HepG2 (cell line): ENCODE results near the gene SERAC1. TPM values are rescaled to one million over a fixed set of nuclear protein-coding genes. Genes with fewer than 3 reads are reported as not detected.

Experiments used
- ATAC-seq: fragments of 200-7000 bp; cut with Tn5 transposase; 3 replicates; pipeline ENCODE4 v1.9.1; 2020; ENCODE audit warnings: mild to moderate bottlenecking, moderate library complexity
- BruUV-seq: library from RNA; stranded (reverse); fragments of 400-500 nt; replicated peaks from 2 replicates; lab custom pipeline; 2021; lab: Mats Ljungman, UMichigan
- CTCF ChIA-PET: fragments of 300-600 bp; formaldehyde crosslinking; extraction: SDS; loops from one replicate; lab custom pipeline; 2021; ENCODE audit warnings: low total read pairs, inconsistent platforms, low intra/inter-chr PET ratio; lab: Yijun Ruan, JAX
- POLR2A ChIA-PET: fragments of 350-600 bp; sonication (Branson Sonifier 250); formaldehyde crosslinking; loops from one replicate; lab custom pipeline; 2020; ENCODE audit warnings: antibody characterized with exemption, inconsistent platforms; lab: Yijun Ruan, JAX
- DNase-seq: peaks from one replicate; pipeline ENCODE4 v3.0.0-alpha.2; 2015; ENCODE audit warnings: low spot score
- FAIRE-seq: peaks from 3 replicates; lab custom pipeline; 2011; peaks lifted over from hg19 to GRCh38; lab: Jason Lieb, UNC
- H2AFZ ChIP-seq: one replicate; pipeline ENCODE4 v1.6.1; 2011; ENCODE audit warnings: low read length, inconsistent platforms
- H3K27ac ChIP-seq: fragments of 300-600 bp; 3 replicates; pipeline ENCODE4 v1.8.0; 2011; ENCODE audit warnings: mixed run types, mild to moderate bottlenecking, mixed read lengths, low read length, inconsistent platforms; ENCODE audit not compliant: insufficient read depth; ENCODE audit errors: extremely low read length
- H3K27me3 ChIP-seq, 2 experiments: fragments of 200-600 bp in 1 of 2; 2 replicates in 1 of 2; 3 replicates in 1 of 2; pipeline versions ENCODE4 v1.6.0 to v1.8.0; 2011; ENCODE audit warnings: low read length in 2 of 2, mild to moderate bottlenecking in 2 of 2, moderate library complexity in 2 of 2, inconsistent platforms in 1 of 2; ENCODE audit not compliant: insufficient read depth in 2 of 2, control insufficient read depth in 1 of 2
- H3K36me3 ChIP-seq, 2 experiments: fragments of 200-600 bp in 1 of 2; replicated peaks in 1 of 2; 2 replicates in 1 of 2; 3 replicates in 1 of 2; pipeline versions ENCODE4 v1.5.1 to v1.8.0; 2011; ENCODE audit warnings: low read length in 2 of 2, inconsistent platforms in 1 of 2; ENCODE audit not compliant: insufficient read depth in 2 of 2, control insufficient read depth in 1 of 2
- H3K4me1 ChIP-seq: 2 replicates; pipeline ENCODE4 v1.5.1; 2012; ENCODE audit warnings: low read length, inconsistent platforms; ENCODE audit not compliant: insufficient read depth
- H3K4me2 ChIP-seq: 2 replicates; pipeline ENCODE4 v1.6.0; 2011; ENCODE audit warnings: low read depth, low read length, inconsistent platforms
- H3K4me3 ChIP-seq, 3 experiments: fragments of 200-600 bp in 1 of 3; sonication (generic), shearing (Covaris generic) in 1 of 3; replicated peaks in 1 of 3; 2 replicates each; pipeline ENCODE4 v1.5.1; 2011 to 2016; ENCODE audit warnings: low read length in 3 of 3, inconsistent platforms in 2 of 3, low read depth in 2 of 3, mild to moderate bottlenecking in 2 of 3, control low read depth in 1 of 3, mixed read lengths in 1 of 3; ENCODE audit not compliant: insufficient read depth in 1 of 3
- H3K79me2 ChIP-seq: one replicate; pipeline ENCODE4 v1.6.1; 2011; ENCODE audit warnings: low read length, inconsistent platforms; ENCODE audit not compliant: insufficient read depth
- H3K9ac ChIP-seq: 2 replicates; pipeline ENCODE4 v1.6.0; 2011; ENCODE audit warnings: mild to moderate bottlenecking, low read depth, low read length, inconsistent platforms; ENCODE audit not compliant: insufficient read depth
- H3K9me3 ChIP-seq: 2 replicates; pipeline ENCODE4 v1.5.1; 2012; ENCODE audit warnings: mild to moderate bottlenecking, low read length
- H4K20me1 ChIP-seq: 2 replicates; pipeline ENCODE4 v1.6.0; 2011; ENCODE audit warnings: inconsistent platforms, mild to moderate bottlenecking, low read length, moderate library complexity; ENCODE audit not compliant: insufficient read depth
- CEBPZ ChIP-seq: IDR thresholded peaks from 2 replicates; pipeline ENCODE4 v1.6.1; 2012; ENCODE audit warnings: low read length, improper control_type of control experiment
- EP300 ChIP-seq, 3 experiments: sonication (generic) in 1 of 3; formaldehyde crosslinking in 1 of 3; IDR thresholded peaks; 2 replicates each; pipeline versions ENCODE4 v1.5.1 to v1.6.1; 2011 to 2020; ENCODE audit warnings: low read depth in 2 of 3, low read length in 2 of 3, borderline replicate concordance in 1 of 3, improper control_type of control experiment in 1 of 3, mild to moderate bottlenecking in 1 of 3, missing genetic modification reagents in 1 of 3, moderate library complexity in 1 of 3
- GATA4 ChIP-seq: sonication (generic); IDR thresholded peaks from 2 replicates; pipeline ENCODE4 v1.6.1; 2016; ENCODE audit warnings: antibody characterized with exemption, low read depth, borderline replicate concordance
- KAT2B ChIP-seq: fragments of 150-350 bp; IDR thresholded peaks from 2 replicates; pipeline ENCODE4 v1.6.1; 2014; ENCODE audit warnings: low read depth, low read length, borderline replicate concordance
- KAT7 ChIP-seq: IDR thresholded peaks from 2 replicates; pipeline ENCODE4 v1.6.1; 2018; ENCODE audit warnings: borderline replicate concordance, missing compliant biosample characterization
- MTF1 ChIP-seq: sonication (generic); formaldehyde crosslinking; IDR thresholded peaks from 2 replicates; pipeline ENCODE4 v1.5.0; 2020; ENCODE audit warnings: missing genetic modification reagents
- MZF1 ChIP-seq: sonication (generic); formaldehyde crosslinking; IDR thresholded peaks from 2 replicates; pipeline ENCODE4 v1.8.1; 2023; ENCODE audit warnings: mild to moderate bottlenecking, missing genetic modification reagents, borderline replicate concordance
- RFXANK ChIP-seq: IDR thresholded peaks from 2 replicates; pipeline ENCODE4 v1.6.1; 2016
- RNF2 ChIP-seq: fragments of 450-650 bp; conservative IDR thresholded peaks from 2 replicates; pipeline ENCODE4 v1.6.1; 2016; ENCODE audit warnings: low read depth
- SALL2 ChIP-seq: sonication (generic); formaldehyde crosslinking; IDR thresholded peaks from 2 replicates; pipeline ENCODE4 v1.8.1; 2023; ENCODE audit warnings: mild to moderate bottlenecking, missing genetic modification reagents, inconsistent platforms
- SCMH1 ChIP-seq: sonication (generic); formaldehyde crosslinking; IDR thresholded peaks from 2 replicates; pipeline ENCODE4 v1.9.0; 2021; ENCODE audit warnings: missing genetic modification reagents, mild to moderate bottlenecking, borderline replicate concordance
- SNAI1 ChIP-seq: sonication (generic); formaldehyde crosslinking; IDR thresholded peaks from 2 replicates; pipeline ENCODE4 v1.5.0; 2020; ENCODE audit warnings: mild to moderate bottlenecking, missing genetic modification reagents, borderline replicate concordance
- YY1 ChIP-seq: IDR thresholded peaks from 2 replicates; pipeline ENCODE4 v1.6.1; 2011; ENCODE audit warnings: low read length, low read depth, moderate library complexity, mild to moderate bottlenecking; ENCODE audit not compliant: insufficient read depth, insufficient replicate concordance
- ZFP91 ChIP-seq: sonication (generic); formaldehyde crosslinking; IDR thresholded peaks from 2 replicates; pipeline ENCODE4 v1.9.0; 2022; ENCODE audit warnings: missing genetic modification reagents, mild to moderate bottlenecking, borderline replicate concordance
- ZNF510 ChIP-seq: sonication (generic); formaldehyde crosslinking; IDR thresholded peaks from 2 replicates; pipeline ENCODE4 v1.4.0; 2020; ENCODE audit warnings: low read depth, mild to moderate bottlenecking, missing genetic modification reagents
- ZNF777 ChIP-seq: sonication (generic); formaldehyde crosslinking; IDR thresholded peaks from 2 replicates; pipeline ENCODE4 v1.4.0; 2020; ENCODE audit warnings: missing genetic modification reagents
- WGBS: methylation state at CpG from one replicate; pipeline ENCODE4 v1.1.6; 2017; ENCODE audit warnings: low lambda C conversion rate; 5-methylcytosine and 5-hydroxymethylcytosine counted together
- in situ Hi-C: cut with HindIII; loops from 2 replicates; pipeline ENCODE4 v1.10.0; 2017; ENCODE audit warnings: low pct_unique_long_range_greater_than_20kb; ENCODE audit not compliant: extremely low pct_ligation_motif_present
- intact Hi-C: fragments of 100-400 bp; cut with micrococcal nuclease; formaldehyde crosslinking; loops from one replicate; pipeline ENCODE4 v1.10.0; 2022; ENCODE audit not compliant: unreplicated experiment
- polyA plus RNA-seq, 8 experiments: library from polyadenylated mRNA; depleted of rRNA in 3 of 8; stranded (reverse) in 7 of 8; unstranded in 1 of 8; fragments of >200 nt; fragmentation: Illumina TruSeq in 4 of 8; extraction: Trizol in 4 of 8; gene quantifications; 2 replicates each; pipeline versions ENCODE4 v1.2.1 to v1.2.3, GENCODE V29; 2011 to 2016; ENCODE audit warnings: low read depth in 4 of 8, missing spikeins in 1 of 8, mixed read lengths in 1 of 8; ENCODE audit not compliant: insufficient read depth in 1 of 8
- total RNA-seq, 5 experiments: library from RNA; depleted of rRNA; stranded (reverse); fragments of >200 nt; fragmentation: Illumina TruSeq; extraction: Trizol; gene quantifications; 2 replicates each; pipeline ENCODE4 v1.2.3, GENCODE V29; 2016; ENCODE audit warnings: low read depth in 1 of 5

The SERAC1 gene
- total and polyA plus RNA-seq, 2 of the 13 experiments (the other 11 are each of a cell fraction or from before 2014, with no cell fraction given): 4.5 to 8.1 TPM

GRCh38 chr6:158161566-158162254, 6.4 kb downstream of the SERAC1 start:
- ATAC-seq (peak; percentile 59; the same call in 2 of the 3 replicates), DNase-seq (no peak), FAIRE-seq (no peak)
- TF ChIP-seq SNAI1 (CRISPR knock-in tag) (no peak), EP300 (IDR thresholded peaks at IDR 0.05; ENCODE audit: low read depth in 2 of 2, low read length in 2 of 2) (no peak), EP300 (CRISPR knock-in tag; IDR thresholded peaks at IDR 0.05; ENCODE audit: borderline replicate concordance) (no peak), ZNF510 (CRISPR knock-in tag) (no peak), ZNF777 (CRISPR knock-in tag) (no peak), RFXANK (CRISPR knock-in tag) (no peak), SALL2 (CRISPR knock-in tag) (no peak), RNF2 (no peak), MTF1 (CRISPR knock-in tag) (no peak), CEBPZ (no peak), MZF1 (CRISPR knock-in tag) (no peak), YY1 (no peak), SCMH1 (CRISPR knock-in tag) (no peak), KAT2B (no peak), GATA4 (no peak), KAT7 (CRISPR knock-in tag) (no peak), ZFP91 (no peak)
- no peak overlapping the region for H3K4me3 ChIP-seq
- no peak overlapping the region for H2AFZ ChIP-seq
- H3K4me1 ChIP-seq: peaks cover 14% of the 10 kb centered on the region
- no peaks in the 10 kb centered on the region for H3K9me3 ChIP-seq
- CTCF ChIA-PET: no interaction called here
- H4K20me1 ChIP-seq: no peaks in the 10 kb centered on the region
- POLR2A ChIA-PET: no interaction called here
- intact Hi-C loops: no loop called here
- in situ Hi-C loops: no loop called here
- H3K79me2 ChIP-seq: peaks cover 4% of the 10 kb centered on the region
- no peak overlapping the region for H3K27ac ChIP-seq
- BruUV-seq: no TSS peak
- H3K36me3 ChIP-seq: 0 out of 5 replicates have a peak, but pooled peaks cover 0 to 1% of the 10 kb centered on the region in 2 experiments
- H3K4me2 ChIP-seq: no peak overlapping the region
- 82% methylated on average over 5 of the region's 5 CpGs for WGBS
- H3K9ac ChIP-seq: no peak overlapping the region
- H3K27me3 ChIP-seq: no peaks in the 10 kb centered on the region
